HG02571 (cell line): ENCODE measurements around the gene SRCIN1.
"Not testable (repeated sequence)": the region's sequence is repeated elsewhere in the genome, so short reads cannot be mapped to it uniquely, and the experiment has no call there.

Experiments used
- ATAC-seq: cut with Tn5 transposase; IDR thresholded peaks from one replicate; pipeline ENCODE4 v1.9.1; 2021; ENCODE audit warnings: mild to moderate bottlenecking, moderate library complexity; ENCODE audit not compliant: unreplicated experiment

Gene SRCIN1

GRCh38 chr17:38511150-38512108, 94.3 kb downstream of the SRCIN1 start:
- no peak for ATAC-seq

GRCh38 chr17:38510421-38511149, 95.2 kb downstream of the SRCIN1 start:
- no peak for ATAC-seq

- ATAC-seq: no peak
Observed at GRCh38 chr17:38509772-38510420, 95.9 kb downstream of the SRCIN1 start.

GRCh38 chr17:38508954-38509771, 96.6 kb downstream of the SRCIN1 start:
- no peak for ATAC-seq

GRCh38 chr17:38508570-38508950, 97.2 kb downstream of the SRCIN1 start:
- no peak for ATAC-seq

- ATAC-seq: no peak
Observed at GRCh38 chr17:38507921-38508569, 97.7 kb downstream of the SRCIN1 start.

- ATAC-seq: no peak
Observed at GRCh38 chr17:38507436-38507835, 98.3 kb downstream of the SRCIN1 start.

GRCh38 chr17:38504216-38504615, 101.5 kb downstream of the SRCIN1 start:
- no peak for ATAC-seq

- not testable (repeated sequence) for ATAC-seq
Observed at GRCh38 chr17:38503286-38503913, 102.4 kb downstream of the SRCIN1 start.

- not testable (repeated sequence) for ATAC-seq
Observed at GRCh38 chr17:38501718-38502117, 104.0 kb downstream of the SRCIN1 start.

- ATAC-seq: not testable (repeated sequence)
Observed at GRCh38 chr17:38499230-38499629, 106.5 kb downstream of the SRCIN1 start.

GRCh38 chr17:38498353-38498752, 107.4 kb downstream of the SRCIN1 start:
- no peak for ATAC-seq

GRCh38 chr17:38497656-38498055, 108.1 kb downstream of the SRCIN1 start:
- ATAC-seq: not testable (repeated sequence)

GRCh38 chr17:38494152-38494551, 111.6 kb downstream of the SRCIN1 start:
- ATAC-seq: not testable (repeated sequence)

GRCh38 chr17:38492067-38493040, 113.4 kb downstream of the SRCIN1 start:
- ATAC-seq: not testable (repeated sequence)

- ATAC-seq: not testable (repeated sequence)
Observed at GRCh38 chr17:38491346-38492066, 114.2 kb downstream of the SRCIN1 start.

- ATAC-seq: not testable (repeated sequence)
Observed at GRCh38 chr17:38489774-38490173, 116.0 kb downstream of the SRCIN1 start.
